HepG2 (cell line): Measurements from ENCODE around the gene APOC1. TPM values are rescaled to one million over a fixed set of nuclear protein-coding genes. Genes with fewer than 3 reads are reported as not detected.

ENCODE experiments used
- DMAP1 ChIP-seq: IDR thresholded peaks from 2 replicates; pipeline ENCODE4 v1.6.1; 2016
- EP300 ChIP-seq, 3 experiments: sonication (generic) in 1 of 3; formaldehyde crosslinking in 1 of 3; IDR thresholded peaks; 2 replicates each; pipeline versions ENCODE4 v1.5.1 to v1.6.1; 2011 to 2020; ENCODE audit warnings: low read depth in 2 of 3, low read length in 2 of 3, borderline replicate concordance in 1 of 3, improper control_type of control experiment in 1 of 3, mild to moderate bottlenecking in 1 of 3, missing genetic modification reagents in 1 of 3, moderate library complexity in 1 of 3
- HOXA7 ChIP-seq: sonication (generic); formaldehyde crosslinking; IDR thresholded peaks from 2 replicates; pipeline ENCODE4 v1.8.1; 2022; ENCODE audit warnings: mild to moderate bottlenecking, missing genetic modification reagents, moderate library complexity
- KLF9 ChIP-seq: IDR thresholded peaks from 2 replicates; pipeline ENCODE4 v1.6.1; 2016; ENCODE audit warnings: low read depth
- KMT2B ChIP-seq: IDR thresholded peaks from 2 replicates; pipeline ENCODE4 v1.6.1; 2016; ENCODE audit warnings: missing genetic modification reagents, missing compliant biosample characterization
- NFE2 ChIP-seq: sonication (generic); formaldehyde crosslinking; IDR thresholded peaks from 2 replicates; pipeline ENCODE4 v1.4.0; 2020; ENCODE audit warnings: missing genetic modification reagents
- PHF5A ChIP-seq: IDR thresholded peaks from one replicate; pipeline ENCODE4 v1.6.1; 2018; ENCODE audit warnings: low read depth, missing genetic modification reagents; ENCODE audit not compliant: unreplicated experiment
- TRIM24 ChIP-seq: sonication (generic); formaldehyde crosslinking; IDR thresholded peaks from 2 replicates; pipeline ENCODE4 v1.8.0; 2022; ENCODE audit warnings: mild to moderate bottlenecking, missing genetic modification reagents
- ZNF768 ChIP-seq: sonication (generic); formaldehyde crosslinking; IDR thresholded peaks from 2 replicates; pipeline ENCODE4 v1.4.0; 2020; ENCODE audit warnings: missing genetic modification reagents
- polyA plus RNA-seq, 8 experiments: library from polyadenylated mRNA; depleted of rRNA in 3 of 8; stranded (reverse) in 7 of 8; unstranded in 1 of 8; fragments of >200 nt; fragmentation: Illumina TruSeq in 4 of 8; extraction: Trizol in 4 of 8; gene quantifications; 2 replicates each; pipeline versions ENCODE4 v1.2.1 to v1.2.3, GENCODE V29; 2011 to 2016; ENCODE audit warnings: low read depth in 4 of 8, missing spikeins in 1 of 8, mixed read lengths in 1 of 8; ENCODE audit not compliant: insufficient read depth in 1 of 8
- total RNA-seq, 5 experiments: library from RNA; depleted of rRNA; stranded (reverse); fragments of >200 nt; fragmentation: Illumina TruSeq; extraction: Trizol; gene quantifications; 2 replicates each; pipeline ENCODE4 v1.2.3, GENCODE V29; 2016; ENCODE audit warnings: low read depth in 1 of 5
- TF ChIP-seq, protein P1 (sequence below): sonication (generic); formaldehyde crosslinking; IDR thresholded peaks from 2 replicates; pipeline ENCODE4 v1.4.0; 2020; ENCODE audit warnings: missing genetic modification reagents
- TF ChIP-seq, protein P2 (sequence below): sonication (generic); formaldehyde crosslinking; IDR thresholded peaks from 2 replicates; pipeline ENCODE4 v1.4.0; 2020; ENCODE audit warnings: mild to moderate bottlenecking, missing genetic modification reagents
- TF ChIP-seq, protein P3 (sequence below): sonication (generic); formaldehyde crosslinking; IDR thresholded peaks from 2 replicates; pipeline ENCODE4 v1.4.0; 2020; ENCODE audit warnings: missing genetic modification reagents
- TF ChIP-seq, protein P4 (sequence below): sonication (generic); formaldehyde crosslinking; IDR thresholded peaks from 2 replicates; pipeline ENCODE4 v1.8.1; 2023; ENCODE audit warnings: mild to moderate bottlenecking, missing genetic modification reagents
- TF ChIP-seq, protein P5 (sequence below): sonication (generic); formaldehyde crosslinking; IDR thresholded peaks from 2 replicates; pipeline ENCODE4 v1.4.0; 2020; ENCODE audit warnings: mild to moderate bottlenecking, missing genetic modification reagents
- TF ChIP-seq, protein P6 (sequence below): sonication (generic); formaldehyde crosslinking; IDR thresholded peaks from 2 replicates; pipeline ENCODE4 v1.4.0; 2020; ENCODE audit warnings: missing genetic modification reagents

APOC1 gene
- total and polyA plus RNA-seq, 2 of the 13 experiments (the other 11 are each of a cell fraction or from before 2014, with no cell fraction given) = 600 to 1,235 TPM

DNA sequence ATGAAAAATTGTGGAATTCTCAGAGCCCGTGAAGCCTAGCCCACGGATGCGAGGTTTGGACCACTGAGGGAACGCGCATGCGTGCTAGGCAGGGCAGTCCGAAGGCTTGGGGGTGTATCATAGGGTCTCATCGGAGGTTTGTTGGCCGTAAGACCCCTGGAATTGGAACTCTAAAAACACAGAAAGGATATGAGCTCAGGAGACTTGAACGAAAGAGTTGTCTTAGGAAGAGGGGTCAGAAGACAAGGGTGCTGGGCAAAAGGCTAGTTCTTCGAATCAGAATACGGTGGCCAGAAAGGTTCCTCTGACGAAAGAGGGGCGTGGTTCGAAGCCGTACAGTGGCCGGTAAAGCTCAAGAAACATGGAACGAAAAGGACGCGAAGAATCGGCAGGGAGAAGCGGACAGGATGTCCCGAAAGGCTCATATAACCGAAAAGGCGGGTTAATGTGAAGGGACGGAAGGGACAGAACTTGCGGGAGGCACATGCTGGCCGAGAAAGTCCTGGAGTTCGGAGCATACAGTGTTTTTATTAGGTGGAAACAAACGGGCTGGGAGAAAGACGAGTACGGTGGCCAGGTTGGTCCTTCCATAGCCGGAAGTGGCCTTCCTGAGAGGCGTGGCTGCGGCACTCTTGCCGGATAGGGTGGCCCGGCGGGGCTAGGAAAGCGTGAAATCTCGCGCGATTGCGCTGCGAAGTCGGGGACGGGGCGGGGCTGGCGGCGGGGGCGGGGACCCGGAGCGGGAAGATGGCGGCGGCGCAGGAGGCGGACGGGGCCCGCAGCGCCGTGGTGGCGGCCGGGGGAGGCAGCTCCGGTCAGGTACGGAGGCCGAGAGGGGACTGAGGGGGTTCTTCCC, 40.5 kb downstream of the APOC1 start, which contains the start of gene CLPTM1 (continued):
- TF ChIP-seq, protein P1, sequence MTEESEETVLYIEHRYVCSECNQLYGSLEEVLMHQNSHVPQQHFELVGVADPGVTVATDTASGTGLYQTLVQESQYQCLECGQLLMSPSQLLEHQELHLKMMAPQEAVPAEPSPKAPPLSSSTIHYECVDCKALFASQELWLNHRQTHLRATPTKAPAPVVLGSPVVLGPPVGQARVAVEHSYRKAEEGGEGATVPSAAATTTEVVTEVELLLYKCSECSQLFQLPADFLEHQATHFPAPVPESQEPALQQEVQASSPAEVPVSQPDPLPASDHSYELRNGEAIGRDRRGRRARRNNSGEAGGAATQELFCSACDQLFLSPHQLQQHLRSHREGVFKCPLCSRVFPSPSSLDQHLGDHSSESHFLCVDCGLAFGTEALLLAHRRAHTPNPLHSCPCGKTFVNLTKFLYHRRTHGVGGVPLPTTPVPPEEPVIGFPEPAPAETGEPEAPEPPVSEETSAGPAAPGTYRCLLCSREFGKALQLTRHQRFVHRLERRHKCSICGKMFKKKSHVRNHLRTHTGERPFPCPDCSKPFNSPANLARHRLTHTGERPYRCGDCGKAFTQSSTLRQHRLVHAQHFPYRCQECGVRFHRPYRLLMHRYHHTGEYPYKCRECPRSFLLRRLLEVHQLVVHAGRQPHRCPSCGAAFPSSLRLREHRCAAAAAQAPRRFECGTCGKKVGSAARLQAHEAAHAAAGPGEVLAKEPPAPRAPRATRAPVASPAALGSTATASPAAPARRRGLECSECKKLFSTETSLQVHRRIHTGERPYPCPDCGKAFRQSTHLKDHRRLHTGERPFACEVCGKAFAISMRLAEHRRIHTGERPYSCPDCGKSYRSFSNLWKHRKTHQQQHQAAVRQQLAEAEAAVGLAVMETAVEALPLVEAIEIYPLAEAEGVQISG (CRISPR knock-in tag) = peak; percentile 62
- no peak for TF ChIP-seq NFE2
- TF ChIP-seq, protein P2, sequence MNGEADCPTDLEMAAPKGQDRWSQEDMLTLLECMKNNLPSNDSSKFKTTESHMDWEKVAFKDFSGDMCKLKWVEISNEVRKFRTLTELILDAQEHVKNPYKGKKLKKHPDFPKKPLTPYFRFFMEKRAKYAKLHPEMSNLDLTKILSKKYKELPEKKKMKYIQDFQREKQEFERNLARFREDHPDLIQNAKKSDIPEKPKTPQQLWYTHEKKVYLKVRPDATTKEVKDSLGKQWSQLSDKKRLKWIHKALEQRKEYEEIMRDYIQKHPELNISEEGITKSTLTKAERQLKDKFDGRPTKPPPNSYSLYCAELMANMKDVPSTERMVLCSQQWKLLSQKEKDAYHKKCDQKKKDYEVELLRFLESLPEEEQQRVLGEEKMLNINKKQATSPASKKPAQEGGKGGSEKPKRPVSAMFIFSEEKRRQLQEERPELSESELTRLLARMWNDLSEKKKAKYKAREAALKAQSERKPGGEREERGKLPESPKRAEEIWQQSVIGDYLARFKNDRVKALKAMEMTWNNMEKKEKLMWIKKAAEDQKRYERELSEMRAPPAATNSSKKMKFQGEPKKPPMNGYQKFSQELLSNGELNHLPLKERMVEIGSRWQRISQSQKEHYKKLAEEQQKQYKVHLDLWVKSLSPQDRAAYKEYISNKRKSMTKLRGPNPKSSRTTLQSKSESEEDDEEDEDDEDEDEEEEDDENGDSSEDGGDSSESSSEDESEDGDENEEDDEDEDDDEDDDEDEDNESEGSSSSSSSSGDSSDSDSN = no peak; the same call in none of the 2 replicates
- no peak for TF ChIP-seq TRIM24 (CRISPR knock-in tag)
- no peak; the same call in 1 of the 2 replicates for TF ChIP-seq KLF9 (CRISPR knock-in tag)
- TF ChIP-seq HOXA7 (CRISPR knock-in tag) = no peak
- TF ChIP-seq, protein P3, sequence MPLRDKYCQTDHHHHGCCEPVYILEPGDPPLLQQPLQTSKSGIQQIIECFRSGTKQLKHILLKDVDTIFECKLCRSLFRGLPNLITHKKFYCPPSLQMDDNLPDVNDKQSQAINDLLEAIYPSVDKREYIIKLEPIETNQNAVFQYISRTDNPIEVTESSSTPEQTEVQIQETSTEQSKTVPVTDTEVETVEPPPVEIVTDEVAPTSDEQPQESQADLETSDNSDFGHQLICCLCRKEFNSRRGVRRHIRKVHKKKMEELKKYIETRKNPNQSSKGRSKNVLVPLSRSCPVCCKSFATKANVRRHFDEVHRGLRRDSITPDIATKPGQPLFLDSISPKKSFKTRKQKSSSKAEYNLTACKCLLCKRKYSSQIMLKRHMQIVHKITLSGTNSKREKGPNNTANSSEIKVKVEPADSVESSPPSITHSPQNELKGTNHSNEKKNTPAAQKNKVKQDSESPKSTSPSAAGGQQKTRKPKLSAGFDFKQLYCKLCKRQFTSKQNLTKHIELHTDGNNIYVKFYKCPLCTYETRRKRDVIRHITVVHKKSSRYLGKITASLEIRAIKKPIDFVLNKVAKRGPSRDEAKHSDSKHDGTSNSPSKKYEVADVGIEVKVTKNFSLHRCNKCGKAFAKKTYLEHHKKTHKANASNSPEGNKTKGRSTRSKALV (CRISPR knock-in tag) = no peak
- TF ChIP-seq, protein P4, sequence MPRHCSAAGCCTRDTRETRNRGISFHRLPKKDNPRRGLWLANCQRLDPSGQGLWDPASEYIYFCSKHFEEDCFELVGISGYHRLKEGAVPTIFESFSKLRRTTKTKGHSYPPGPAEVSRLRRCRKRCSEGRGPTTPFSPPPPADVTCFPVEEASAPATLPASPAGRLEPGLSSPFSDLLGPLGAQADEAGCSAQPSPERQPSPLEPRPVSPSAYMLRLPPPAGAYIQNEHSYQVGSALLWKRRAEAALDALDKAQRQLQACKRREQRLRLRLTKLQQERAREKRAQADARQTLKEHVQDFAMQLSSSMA = 0 out of 2 replicates have a peak, but pooled peaks have one; percentile 24
- no peak for TF ChIP-seq PHF5A (CRISPR knock-in tag)
- peak; percentile 49; the same call in 1 of the 2 replicates for TF ChIP-seq KMT2B (CRISPR knock-in tag)
- peak; percentile 11; the same call in 1 of the 2 replicates for TF ChIP-seq ZNF768
- TF ChIP-seq EP300 (IDR thresholded peaks at IDR 0.05; ENCODE audit: low read depth in 2 of 2, low read length in 2 of 2) = peak in 1 of 2 experiments; percentile 5; a peak in 1 of 4 replicates
- TF ChIP-seq EP300 (CRISPR knock-in tag; IDR thresholded peaks at IDR 0.05; ENCODE audit: borderline replicate concordance) = no peak
- TF ChIP-seq DMAP1 (CRISPR knock-in tag) = peak; percentile 88; the same call in 1 of the 2 replicates
- TF ChIP-seq, protein P5, sequence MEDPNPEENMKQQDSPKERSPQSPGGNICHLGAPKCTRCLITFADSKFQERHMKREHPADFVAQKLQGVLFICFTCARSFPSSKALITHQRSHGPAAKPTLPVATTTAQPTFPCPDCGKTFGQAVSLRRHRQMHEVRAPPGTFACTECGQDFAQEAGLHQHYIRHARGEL = 0 out of 2 replicates have a peak, but pooled peaks have one; percentile 61
- TF ChIP-seq, protein P6, sequence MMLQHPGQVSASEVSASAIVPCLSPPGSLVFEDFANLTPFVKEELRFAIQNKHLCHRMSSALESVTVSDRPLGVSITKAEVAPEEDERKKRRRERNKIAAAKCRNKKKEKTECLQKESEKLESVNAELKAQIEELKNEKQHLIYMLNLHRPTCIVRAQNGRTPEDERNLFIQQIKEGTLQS (CRISPR knock-in tag) = no peak
